HCT116 (cell line): Measurements from ENCODE around the gene TMEM203. TPM values are rescaled to one million over a fixed set of nuclear protein-coding genes. Genes with fewer than 3 reads are reported as not detected.

ENCODE experiments used
- ATAC-seq: fragments of 200-7000 bp; cut with Tn5 transposase; 2 replicates; pipeline ENCODE4 v1.9.1; 2020; ENCODE audit warnings: mild to moderate bottlenecking, moderate library complexity
- BruUV-seq: library from RNA; stranded (reverse); fragments of 400-500 nt; replicated peaks from 2 replicates; lab custom pipeline; 2021; lab: Mats Ljungman, UMichigan
- CTCF ChIA-PET: fragments of 300-600 bp; sonication (Branson Sonifier 250); formaldehyde crosslinking; loops from one replicate; lab custom pipeline; 2021; ENCODE audit warnings: antibody characterized with exemption; lab: Charles Lee
- POLR2A ChIA-PET: fragments of 300-600, 350-600 bp; sonication (Branson Sonifier 250); formaldehyde crosslinking; loops from one replicate; lab custom pipeline; 2021; ENCODE audit warnings: antibody characterized with exemption; lab: Charles Lee
- RAD21 ChIA-PET, 2 experiments: fragments of 300-600 bp; sonication (Branson Sonifier 250); formaldehyde crosslinking; loops; one replicate each; lab custom pipeline; 2023; ENCODE audit warnings: low total read pairs in 2 of 2; ENCODE audit not compliant: uncharacterized antibody in 2 of 2, unreplicated experiment in 2 of 2, low non-redundant PET in 1 of 2; lab: Charles Lee
- DNase-seq: peaks from one replicate; pipeline ENCODE4 v3.0.0-alpha.2; 2010; ENCODE audit warnings: low read depth, low spot score
- H2AFZ ChIP-seq: fragments of 200-600 bp; shearing (Covaris generic), sonication (generic); 2 replicates; pipeline ENCODE4 v1.6.1; 2017; ENCODE audit warnings: low read depth, mixed run types, mixed read lengths, antibody characterized with exemption, low read length; ENCODE audit not compliant: poor library complexity, severe bottlenecking
- H3K27ac ChIP-seq: 2 replicates; pipeline ENCODE4 v1.5.1; 2012; ENCODE audit warnings: low read depth, low read length
- H3K27me3 ChIP-seq: fragments of 200-600 bp; sonication (generic); 2 replicates; pipeline ENCODE4 v1.6.1; 2016; ENCODE audit warnings: mixed run types, low read length, mixed read lengths; ENCODE audit not compliant: insufficient read depth
- H3K36me3 ChIP-seq, 2 experiments: fragments of 200-500 bp in 1 of 2; fragments of 200-600 bp in 1 of 2; sonication (Bioruptor generic) in 1 of 2; sonication (generic) in 1 of 2; 2 replicates each; pipeline versions ENCODE4 v1.5.1 to v1.6.1; 2014 to 2016; ENCODE audit warnings: low read length in 2 of 2, inconsistent platforms in 1 of 2, mixed read lengths in 1 of 2, mixed run types in 1 of 2; ENCODE audit not compliant: insufficient read depth in 2 of 2, control insufficient read depth in 1 of 2
- H3K4me1 ChIP-seq, 2 experiments: fragments of 200-600 bp in 1 of 2; sonication (generic) in 1 of 2; 2 replicates each; pipeline versions ENCODE4 v1.5.1 to v1.6.1; 2012 to 2017; ENCODE audit warnings: low read length in 2 of 2, inconsistent platforms in 1 of 2, mild to moderate bottlenecking in 1 of 2, mixed read lengths in 1 of 2, mixed run types in 1 of 2, moderate library complexity in 1 of 2; ENCODE audit not compliant: insufficient read depth in 2 of 2, control insufficient read depth in 1 of 2
- H3K4me2 ChIP-seq: fragments of 200-600 bp; sonication (generic); 2 replicates; pipeline ENCODE4 v1.6.1; 2017; ENCODE audit warnings: mixed run types, low read length, mixed read lengths
- H3K4me3 ChIP-seq, 2 experiments: fragments of 200-600 bp in 1 of 2; sonication (generic) in 1 of 2; replicated peaks in 1 of 2; 2 replicates each; pipeline ENCODE4 v1.5.1; 2011 to 2016; ENCODE audit warnings: low read length in 2 of 2, control low read depth in 1 of 2, low read depth in 1 of 2, mild to moderate bottlenecking in 1 of 2, mixed read lengths in 1 of 2, mixed run types in 1 of 2
- H3K79me2 ChIP-seq: fragments of 200-600 bp; sonication (generic); 2 replicates; pipeline ENCODE4 v1.6.1; 2017; ENCODE audit warnings: mild to moderate bottlenecking, mixed run types, low read length, moderate library complexity, mixed read lengths; ENCODE audit not compliant: insufficient read depth
- H3K9ac ChIP-seq: fragments of 200-600 bp; sonication (generic); 2 replicates; pipeline ENCODE4 v1.6.1; 2016; ENCODE audit warnings: low read length, mixed read lengths
- H3K9me2 ChIP-seq: fragments of 200-600 bp; sonication (generic), shearing (Covaris generic); 2 replicates; pipeline ENCODE4 v1.6.1; 2017; ENCODE audit warnings: mixed run types, mild to moderate bottlenecking, moderate library complexity; ENCODE audit not compliant: insufficient read depth
- H3K9me3 ChIP-seq, 2 experiments: fragments of 200-500 bp in 1 of 2; fragments of 200-600 bp in 1 of 2; sonication (Bioruptor generic) in 1 of 2; sonication (generic) in 1 of 2; 2 replicates each; pipeline ENCODE4 v1.6.1; 2014 to 2017; ENCODE audit warnings: low read length in 2 of 2, mixed read lengths in 2 of 2, inconsistent platforms in 1 of 2, low read depth in 1 of 2, mild to moderate bottlenecking in 1 of 2, mixed run types in 1 of 2, moderate library complexity in 1 of 2; ENCODE audit not compliant: control insufficient read depth in 1 of 2, insufficient read depth in 1 of 2
- H4K20me1 ChIP-seq: fragments of 200-600 bp; sonication (generic), shearing (Covaris generic); 2 replicates; pipeline ENCODE4 v1.6.1; 2017; ENCODE audit warnings: mixed run types, mild to moderate bottlenecking, moderate library complexity; ENCODE audit not compliant: insufficient read depth
- ATF3 ChIP-seq: IDR thresholded peaks from 2 replicates; pipeline ENCODE4 v1.6.1; 2012
- EZH2phosphoT487 ChIP-seq: fragments of 200-600 bp; IDR thresholded peaks from 2 replicates; pipeline ENCODE4 v1.6.1; 2018; ENCODE audit warnings: antibody characterized with exemption, borderline replicate concordance
- RAD21 ChIP-seq: IDR thresholded peaks from 2 replicates; pipeline ENCODE4 v1.6.1; 2012; ENCODE audit warnings: low read depth, mild to moderate bottlenecking
- ZNF274 ChIP-seq: fragments of 200-500 bp; sonication (Bioruptor generic); IDR thresholded peaks from 2 replicates; pipeline ENCODE4 v1.6.1; 2014; ENCODE audit warnings: mild to moderate bottlenecking, low read depth, low read length, inconsistent platforms
- intact Hi-C: fragments of 100-400 bp; cut with micrococcal nuclease; formaldehyde crosslinking; loops from 2 replicates; pipeline ENCODE4 v1.10.0; 2022
- total RNA-seq: library from RNA; stranded (reverse); gene quantifications from one replicate; pipeline ENCODE4 v1.2.1, GENCODE V29; 2021; ENCODE audit not compliant: unreplicated experiment

Gene TMEM203
- total RNA-seq, 1 experiment from 2014 or later: 45.0 TPM

- RAD21 ChIA-PET: no interaction called here
- CTCF ChIA-PET: no interaction called here
- no TSS peak for BruUV-seq
Observed at GRCh38 chr9:137204731-137205125, 720 bp downstream of the TMEM203 start.

GRCh38 chr9:137202966-137203365 lies 2.5 kb downstream of the TMEM203 start:
- Histone ChIP-seq H3K27ac (no peak overlapping the region), H3K9me3 (no peaks in the 10 kb centered on the region), H3K79me2 (peaks cover 65% of the 10 kb centered on the region), H3K4me2 (no peak overlapping the region), H3K27me3 (no peaks in the 10 kb centered on the region), H3K36me3 (peaks cover 0 to 6% of the 10 kb centered on the region in 2 experiments; a peak in 2 of 4 replicates), H2AFZ (no peak overlapping the region), H4K20me1 (no peaks in the 10 kb centered on the region), H3K9me2 (no peaks in the 10 kb centered on the region), H3K4me3 (no peak overlapping the region), H3K9ac (no peak overlapping the region), H3K4me1 (peaks cover 36 to 54% of the 10 kb centered on the region in 2 experiments)
- no TSS peak for BruUV-seq
- no peak for ATAC-seq
- intact Hi-C loops: no loop called here
- TF ChIP-seq EZH2phosphoT487 (no peak), ATF3 (no peak)
- ChIA-PET RAD21 (no interaction called here), CTCF (no interaction called here), POLR2A (interaction anchor here (1.1 kb wide), 1 partner anchor 11 kb away, joined by 4 read pairs; no protein-coding TSS in a partner anchor)
- DNase-seq: no peak

More at GRCh38 chr9:137204731-137205125, 720 bp downstream of the TMEM203 start:
- DNase-seq (no peak), ATAC-seq (no peak)
- POLR2A ChIA-PET: interaction anchor here (1.9 to 2.1 kb wide), 2 partner anchors 16 to 18 kb away, joined by 6 read pairs; partner anchors contain the start of gene SSNA1
- H3K4me3 ChIP-seq: peak overlapping the region; percentile 91 to 98
- intact Hi-C loops: loop anchor here (2.0 kb wide), 1 partner anchor 18 kb away; the partner anchor contains the start of gene RNF208
- peak overlapping the region; percentile 78 for H3K27ac ChIP-seq
- H3K4me1 ChIP-seq: peaks cover 22 to 37% of the 10 kb centered on the region in 2 experiments
- TF ChIP-seq RAD21 (no peak), ZNF274 (no peak)
- no peaks in the 10 kb centered on the region for H4K20me1 ChIP-seq
- H3K79me2 ChIP-seq: peaks cover 62% of the 10 kb centered on the region
- H3K9ac ChIP-seq: peak overlapping the region; percentile 95
- peak overlapping the region; percentile 93 for H3K4me2 ChIP-seq
- H3K9me3 ChIP-seq: no peaks in the 10 kb centered on the region
- H3K27me3 ChIP-seq: no peaks in the 10 kb centered on the region
- H2AFZ ChIP-seq: no peak overlapping the region
- H3K36me3 ChIP-seq: peaks cover 0 to 9% of the 10 kb centered on the region in 2 experiments; a peak in 2 of 4 replicates
- no peaks in the 10 kb centered on the region for H3K9me2 ChIP-seq
